Caco-2 (cell line): ENCODE data around the gene NEURL2. TPM values are rescaled to one million over a fixed set of nuclear protein-coding genes. Genes with fewer than 3 reads are reported as not detected.

Experiments
- BruUV-seq: library from RNA; stranded (reverse); fragments of 400-500 nt; replicated peaks from 2 replicates; lab custom pipeline; 2021; lab: Mats Ljungman, UMichigan
- CTCF ChIA-PET: fragments of 300-600 bp; sonication (Branson Sonifier 250); formaldehyde crosslinking; loops from one replicate; lab custom pipeline; 2022; ENCODE audit warnings: antibody characterized with exemption; lab: Charles Lee
- POLR2A ChIA-PET: fragments of 300-600 bp; sonication (Branson Sonifier 250); formaldehyde crosslinking; loops from one replicate; lab custom pipeline; 2022; ENCODE audit warnings: antibody characterized with exemption; lab: Charles Lee
- DNase-seq, 2 experiments: peaks; one replicate each; pipeline versions ENCODE4 v3.0.0 to v3.0.0-alpha.2; 2020 to 2022
- H3K27me3 ChIP-seq: replicated peaks from 2 replicates; pipeline ENCODE4 v1.6.0; 2011; ENCODE audit warnings: low read length; ENCODE audit not compliant: control insufficient read depth, insufficient read depth
- H3K36me3 ChIP-seq: 2 replicates; pipeline ENCODE4 v1.5.1; 2011; ENCODE audit warnings: low read length; ENCODE audit not compliant: control insufficient read depth, insufficient read depth
- H3K4me1 ChIP-seq: fragments of 250-450 bp; sonication (Bioruptor Pico); 2 replicates; pipeline ENCODE4 v1.5.1; 2020; ENCODE audit warnings: mild to moderate bottlenecking
- H3K4me3 ChIP-seq: 2 replicates; pipeline ENCODE4 v1.5.1; 2011; ENCODE audit warnings: low read depth, mild to moderate bottlenecking, control low read depth, low read length
- H3K9me3 ChIP-seq: fragments of 250-450 bp; sonication (Bioruptor Pico); 2 replicates; pipeline ENCODE4 v1.5.1; 2020; ENCODE audit warnings: mild to moderate bottlenecking, moderate library complexity
- H3K27ac Mint-ChIP-seq: one replicate; pipeline ENCODE4 v1.8.0; 2022; ENCODE audit warnings: mixed read lengths; ENCODE audit not compliant: unreplicated experiment
- H3K27me3 Mint-ChIP-seq: one replicate; pipeline ENCODE4 v1.8.0; 2022; ENCODE audit warnings: mixed read lengths; ENCODE audit not compliant: insufficient read depth, unreplicated experiment
- H3K36me3 Mint-ChIP-seq: one replicate; pipeline ENCODE4 v1.8.0; 2022; ENCODE audit warnings: mild to moderate bottlenecking, mixed read lengths; ENCODE audit not compliant: insufficient read depth, unreplicated experiment
- H3K4me1 Mint-ChIP-seq: one replicate; pipeline ENCODE4 v1.8.0; 2022; ENCODE audit warnings: low read depth, mixed read lengths; ENCODE audit not compliant: unreplicated experiment
- H3K4me3 Mint-ChIP-seq: one replicate; pipeline ENCODE4 v1.8.0; 2022; ENCODE audit warnings: mild to moderate bottlenecking, moderate library complexity, mixed read lengths; ENCODE audit not compliant: unreplicated experiment
- H3K9me3 Mint-ChIP-seq: one replicate; pipeline ENCODE4 v1.8.0; 2022; ENCODE audit warnings: mixed read lengths; ENCODE audit not compliant: unreplicated experiment
- CTCF ChIP-seq, 2 experiments: fragments of 200-600 bp in 1 of 2; IDR thresholded peaks; 1 replicate in 1 of 2; 2 replicates in 1 of 2; pipeline versions ENCODE4 v1.5.1 to v1.8.0; 2011 to 2022; ENCODE audit warnings: antibody characterized with exemption in 1 of 2, control low read depth in 1 of 2, inconsistent platforms in 1 of 2, low read depth in 1 of 2, low read length in 1 of 2, mild to moderate bottlenecking in 1 of 2, moderate library complexity in 1 of 2; ENCODE audit not compliant: insufficient read depth in 1 of 2, severe bottlenecking in 1 of 2, unreplicated experiment in 1 of 2
- intact Hi-C: fragments of 100-400 bp; cut with micrococcal nuclease; formaldehyde crosslinking; loops from one replicate; pipeline ENCODE4 v1.10.0; 2022; ENCODE audit not compliant: unreplicated experiment
- total RNA-seq: library from RNA; stranded (reverse); gene quantifications from 2 replicates; pipeline ENCODE4 v1.2.3, GENCODE V29; 2022

The NEURL2 gene
- total RNA-seq, 1 experiment from 2014 or later, result 12.6 TPM

- Mint-ChIP-seq H3K4me1 (peaks cover 36% of the 10 kb centered on the region), H3K9me3 (no peaks in the 10 kb centered on the region), H3K4me3 (peak overlapping the region; percentile 22), H3K27ac (no peak overlapping the region), H3K36me3 (peaks cover 77% of the 10 kb centered on the region), H3K27me3 (no peaks in the 10 kb centered on the region)
- DNase-seq, result no peak
- Histone ChIP-seq H3K9me3 (no peaks in the 10 kb centered on the region), H3K4me3 (no peak overlapping the region), H3K27me3 (no peaks in the 10 kb centered on the region), H3K4me1 (peaks cover 8% of the 10 kb centered on the region), H3K36me3 (peaks cover 15% of the 10 kb centered on the region)
- BruUV-seq, result no TSS peak
- intact Hi-C loops, result loop anchor here (5.0 kb wide), 1 partner anchor 82 kb away; the partner anchor contains the start of gene UBE2C
- ChIA-PET CTCF (no interaction called here), POLR2A (no interaction called here)
- TF ChIP-seq CTCF (IDR thresholded peaks at IDR 0.05; ENCODE audit: insufficient read depth in 1 of 2, low read depth in 1 of 2, low read length in 1 of 2, severe bottlenecking in 1 of 2, unreplicated experiment in 1 of 2), result no peak
Observed at GRCh38 chr20:45893831-45894230, 2.8 kb upstream of the NEURL2 start.

- CTCF ChIA-PET, result interaction anchor here (1.4 to 4.3 kb wide), 4 partner anchors 12 to 77 kb away, joined by 3 to 49 read pairs (median 20); partner anchors contain the start of genes PCIF1 and ZSWIM1
- no peak overlapping the region for H3K4me3 ChIP-seq
- H3K4me1 ChIP-seq, result peaks cover 8% of the 10 kb centered on the region
- H3K27me3 Mint-ChIP-seq, result no peaks in the 10 kb centered on the region
- no peaks in the 10 kb centered on the region for H3K27me3 ChIP-seq
- peaks cover 75% of the 10 kb centered on the region for H3K36me3 Mint-ChIP-seq
- H3K4me3 Mint-ChIP-seq, result peak overlapping the region; percentile 95
- POLR2A ChIA-PET, result interaction anchor here (3.1 to 3.2 kb wide), 2 partner anchors 12 to 41 kb away, joined by 34 to 53 read pairs; partner anchors contain the start of genes PCIF1 and ZSWIM1
- H3K4me1 Mint-ChIP-seq, result peaks cover 36% of the 10 kb centered on the region
- no peaks in the 10 kb centered on the region for H3K9me3 ChIP-seq
- intact Hi-C loops, result loop anchor here (5.0 kb wide), 1 partner anchor 81 kb away; the partner anchor contains the start of gene UBE2C
- H3K36me3 ChIP-seq, result peaks cover 13% of the 10 kb centered on the region
- no peaks in the 10 kb centered on the region for H3K9me3 Mint-ChIP-seq
- no TSS peak for BruUV-seq
- peak in 1 of 2 experiments; percentile 44 for DNase-seq
- peak overlapping the region; percentile 95 for H3K27ac Mint-ChIP-seq
- TF ChIP-seq CTCF (IDR thresholded peaks at IDR 0.05; ENCODE audit: insufficient read depth in 1 of 2, low read depth in 1 of 2, low read length in 1 of 2, severe bottlenecking in 1 of 2, unreplicated experiment in 1 of 2), result no peak
Observed at GRCh38 chr20:45892828-45893500, 2.0 kb upstream of the NEURL2 start.

- Mint-ChIP-seq H3K4me1 (peaks cover 36% of the 10 kb centered on the region), H3K36me3 (peaks cover 68% of the 10 kb centered on the region), H3K9me3 (no peaks in the 10 kb centered on the region), H3K27me3 (no peaks in the 10 kb centered on the region), H3K27ac (peak overlapping the region; percentile 95), H3K4me3 (peak overlapping the region; percentile 95)
- Histone ChIP-seq H3K36me3 (peaks cover 12% of the 10 kb centered on the region), H3K4me3 (peak overlapping the region; percentile 94), H3K4me1 (peaks cover 8% of the 10 kb centered on the region), H3K27me3 (no peaks in the 10 kb centered on the region), H3K9me3 (no peaks in the 10 kb centered on the region)
- POLR2A ChIA-PET, result interaction anchor here (3.1 to 3.2 kb wide), 2 partner anchors 11 to 42 kb away, joined by 34 to 53 read pairs; partner anchors contain the start of genes PCIF1 and ZSWIM1
- no TSS peak for BruUV-seq
- TF ChIP-seq CTCF (IDR thresholded peaks at IDR 0.05; ENCODE audit: insufficient read depth in 1 of 2, low read depth in 1 of 2, low read length in 1 of 2, severe bottlenecking in 1 of 2, unreplicated experiment in 1 of 2), result peak in 1 of 2 experiments; percentile 21
- intact Hi-C loops, result loop anchor here (5.0 kb wide), 1 partner anchor 80 kb away; the partner anchor contains the start of gene UBE2C
- DNase-seq, result peak in 1 of 2 experiments; percentile 47
- CTCF ChIA-PET, result interaction anchor here (1.0 to 4.3 kb wide), 7 partner anchors 11 to 93 kb away, joined by 3 to 49 read pairs (median 5); partner anchors contain the start of genes PCIF1 and ZSWIM1
Observed at GRCh38 chr20:45892049-45892825, 1.2 kb upstream of the NEURL2 start.
